ENCODE data around the gene ZNF296.

- TF ChIP-seq CTCF (IDR thresholded peaks at IDR 0.05) (no peak), POLR2A (IDR thresholded peaks at IDR 0.05) (no peak)
Measured at GRCh38 chr19:45023048-45023447, 53.2 kb downstream of the ZNF296 start.

All from body of pancreas (tissue), 4 donors.